UCSD-AML1 (cell line): ENCODE results near the gene DHRSX.
"Not testable (repeated sequence)": the region's sequence is repeated elsewhere in the genome, so short reads cannot be mapped to it uniquely, and the experiment has no call there.

ENCODE experiments used
- DNase-seq: peaks from one replicate; lab custom pipeline; 2025; ENCODE audit not compliant: unreplicated experiment; lab: John Stamatoyannopoulos, UW

Gene DHRSX

GRCh38 chrX:2267890-2268289 lies 232.9 kb downstream of the DHRSX start:
- no peak for DNase-seq

- no peak for DNase-seq
Measured at GRCh38 chrX:2266445-2267349, 234.1 kb downstream of the DHRSX start.

DNA sequence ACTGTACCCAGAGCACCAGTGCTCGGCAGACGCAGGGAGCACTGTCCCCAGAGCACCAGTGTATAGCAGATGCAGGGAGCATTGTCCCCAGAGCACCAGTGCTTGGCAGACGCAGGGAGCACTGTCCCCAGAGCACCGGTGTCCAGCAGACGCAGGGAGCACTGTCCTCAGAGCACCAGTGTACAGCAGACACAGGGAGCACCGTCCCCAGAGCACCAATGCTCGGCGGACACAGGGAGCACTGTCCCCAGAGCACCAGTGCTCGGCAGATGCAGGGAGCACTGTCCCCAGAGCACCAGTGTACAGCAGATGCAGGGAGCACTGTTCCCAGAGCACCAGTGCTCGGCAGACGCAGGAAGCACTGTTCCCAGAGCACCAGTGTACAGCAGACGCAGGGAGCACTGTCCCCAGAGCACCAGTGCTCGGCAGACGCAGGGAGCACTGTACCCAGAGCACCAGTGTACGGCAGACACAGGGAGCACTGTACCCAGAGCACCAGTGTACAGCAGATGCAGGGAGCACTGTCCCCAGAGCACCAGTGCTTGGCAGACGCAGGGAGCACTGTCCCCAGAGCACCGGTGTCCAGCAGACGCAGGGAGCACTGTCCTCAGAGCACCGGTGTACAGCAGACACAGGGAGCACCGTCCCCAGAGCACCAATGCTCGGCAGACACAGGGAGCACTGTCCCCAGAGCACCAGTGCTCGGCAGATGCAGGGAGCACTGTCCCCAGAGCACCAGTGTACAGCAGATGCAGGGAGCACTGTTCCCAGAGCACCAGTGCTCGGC lies 234.9 kb downstream of the DHRSX start:
- DNase-seq: not testable (repeated sequence)

GRCh38 chrX:2264179-2265030 lies 236.4 kb downstream of the DHRSX start:
- DNase-seq: no peak

DNA sequence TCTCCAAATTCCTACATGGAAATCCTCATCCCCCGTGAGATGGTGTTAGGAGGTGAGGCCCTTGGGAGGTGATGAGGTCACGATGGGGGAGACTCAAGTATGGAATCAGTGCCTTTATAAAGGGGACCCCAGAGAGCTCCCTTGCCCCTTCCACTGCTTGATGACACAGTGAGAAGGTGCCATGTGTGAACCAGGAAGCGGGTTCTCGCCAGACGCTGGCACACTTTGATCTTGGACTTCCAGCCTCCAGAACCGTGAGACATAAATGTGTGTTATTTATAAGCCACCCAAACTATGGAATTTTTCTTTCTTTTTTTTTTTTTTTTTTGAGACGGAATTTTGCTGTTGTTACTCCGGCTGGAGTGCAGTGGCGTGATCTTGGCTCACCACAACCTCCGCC lies 237.6 kb downstream of the DHRSX start:
- no peak for DNase-seq

DNA sequence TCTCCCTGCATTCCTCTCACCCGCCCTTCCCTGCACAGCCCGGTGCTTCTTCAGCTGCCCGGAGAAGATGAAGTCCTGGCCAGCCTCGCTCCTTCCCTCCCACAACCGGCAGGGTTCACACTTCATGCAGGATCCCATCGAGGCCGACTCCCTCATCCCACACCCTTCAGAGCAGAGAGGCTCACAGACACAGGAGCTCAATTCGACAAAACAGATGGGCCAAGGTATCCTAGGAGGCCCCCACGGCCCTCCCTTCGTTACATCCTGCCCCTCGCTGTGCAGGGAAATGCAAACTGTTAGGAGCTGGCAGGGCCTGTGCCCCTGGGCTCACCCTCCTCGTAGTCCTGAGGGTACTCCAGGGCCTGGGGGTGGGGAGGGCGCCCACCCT lies 238.1 kb downstream of the DHRSX start:
- no peak for DNase-seq

GRCh38 chrX:2261831-2262667 lies 238.7 kb downstream of the DHRSX start:
- DNase-seq: no peak

DNA sequence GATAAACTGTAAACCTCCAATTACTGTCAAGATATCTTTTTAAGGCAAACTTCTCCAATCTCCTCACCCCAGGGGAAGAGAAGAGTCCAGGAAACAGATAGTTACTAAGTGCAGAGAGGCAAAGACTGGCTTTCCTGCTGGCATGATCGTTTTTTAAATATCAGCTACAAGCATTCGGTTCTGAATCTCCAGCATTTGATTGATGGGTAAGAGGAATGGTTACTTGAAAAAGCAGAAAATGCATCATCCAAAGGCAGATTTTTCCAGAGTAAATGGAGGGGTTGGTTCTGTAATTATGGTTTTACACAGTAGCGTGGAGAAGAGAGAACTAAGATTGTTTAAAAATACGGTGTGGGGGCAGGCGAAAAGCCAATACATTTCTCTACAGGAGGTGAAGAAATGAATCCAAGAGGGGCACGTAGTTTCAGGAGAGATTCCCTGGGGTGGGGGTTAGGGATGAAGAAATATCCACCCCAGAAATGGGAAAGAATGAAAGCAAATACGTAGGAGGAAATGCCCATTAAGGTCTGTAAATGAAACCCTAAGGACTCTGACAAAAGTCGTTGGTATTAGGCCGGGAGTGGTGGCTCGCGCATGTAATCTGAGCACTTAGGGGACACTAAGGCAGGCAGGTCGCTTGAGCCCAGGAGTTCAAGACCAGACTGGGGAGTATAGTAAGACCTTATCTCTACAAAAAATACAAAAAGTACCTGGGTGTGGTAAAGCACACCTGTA lies 248.3 kb downstream of the DHRSX start:
- DNase-seq: no peak

- DNase-seq: no peak
Measured at GRCh38 chrX:2251211-2251610, 249.6 kb downstream of the DHRSX start.

- no peak for DNase-seq
Measured at GRCh38 chrX:2243913-2244460, 256.8 kb downstream of the DHRSX start.

- no peak for DNase-seq
Measured at GRCh38 chrX:2242980-2243379, 257.8 kb downstream of the DHRSX start.

GRCh38 chrX:2242326-2242725 lies 258.4 kb downstream of the DHRSX start:
- no peak for DNase-seq

DNA sequence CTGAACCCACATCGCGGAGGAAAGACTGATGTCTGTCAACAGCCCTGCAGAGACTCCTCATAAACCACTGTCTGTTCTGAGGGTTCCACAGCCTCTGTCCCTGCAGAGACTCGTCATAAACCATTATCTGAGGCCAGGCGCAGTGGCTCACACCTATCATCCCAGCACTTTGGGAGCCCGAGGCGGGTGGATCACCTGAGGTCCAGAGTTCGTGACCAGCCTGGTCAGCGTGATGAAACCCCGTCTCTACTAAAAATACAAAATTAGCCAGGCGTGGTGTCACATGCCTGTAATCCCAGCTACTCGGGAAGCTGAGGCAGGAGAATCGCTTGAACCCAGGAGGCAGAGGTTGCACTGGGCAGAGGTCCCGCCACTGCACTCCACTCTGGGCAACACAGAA lies 259.3 kb downstream of the DHRSX start:
- not testable (repeated sequence) for DNase-seq

- DNase-seq: not testable (repeated sequence)
Measured at GRCh38 chrX:2240761-2241160, 260.0 kb downstream of the DHRSX start.

- DNase-seq: no peak
Measured at GRCh38 chrX:2237976-2238375, 262.8 kb downstream of the DHRSX start.

- DNase-seq: no peak
Measured at GRCh38 chrX:2231570-2232192, 269.1 kb downstream of the DHRSX start.

GRCh38 chrX:2230457-2230856 lies 270.3 kb downstream of the DHRSX start:
- DNase-seq: no peak

DNA sequence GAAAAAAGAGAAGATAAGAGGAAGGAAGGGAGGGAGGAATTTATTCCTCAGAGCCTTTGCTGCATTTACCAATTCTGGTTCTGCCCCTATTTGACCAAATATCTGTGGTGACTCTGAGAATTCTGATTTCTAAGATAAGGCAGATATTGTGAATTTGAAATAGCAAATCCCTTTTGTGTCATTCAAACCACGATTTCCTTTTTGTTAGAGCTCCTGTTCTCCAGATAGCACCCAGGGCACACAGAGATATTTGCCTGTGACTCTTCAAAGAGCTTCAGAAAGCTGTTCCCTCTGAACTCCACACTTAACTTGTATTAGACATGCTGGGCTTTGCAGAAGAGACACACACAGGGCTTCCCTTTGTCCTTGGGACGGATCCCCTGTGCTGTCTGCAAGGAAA lies 272.2 kb downstream of the DHRSX start:
- DNase-seq: no peak
